HepG2 (cell line): ENCODE measurements around the gene NDUFV1. TPM values are rescaled to one million over a fixed set of nuclear protein-coding genes. Genes with fewer than 3 reads are reported as not detected.

ENCODE experiments used
- ATAD3A ChIP-seq: sonication (generic); formaldehyde crosslinking; IDR thresholded peaks from 2 replicates; pipeline ENCODE4 v1.4.0; 2020; ENCODE audit warnings: missing genetic modification reagents
- HMGA1 ChIP-seq: sonication (generic); formaldehyde crosslinking; conservative IDR thresholded peaks from 2 replicates; pipeline ENCODE4 v1.4.0; 2020; ENCODE audit warnings: missing genetic modification reagents
- LCORL ChIP-seq, 2 experiments: fragments of 450-650 bp in 1 of 2; sonication (generic) in 1 of 2; formaldehyde crosslinking in 1 of 2; IDR thresholded peaks; 2 replicates each; pipeline versions ENCODE4 v1.5.0 to v1.6.1; 2017 to 2020; ENCODE audit warnings: antibody characterized with exemption in 1 of 2, missing genetic modification reagents in 1 of 2
- MATR3 ChIP-seq: sonication (generic); formaldehyde crosslinking; IDR thresholded peaks from 2 replicates; pipeline ENCODE4 v1.4.0; 2020; ENCODE audit warnings: missing genetic modification reagents
- MAZ ChIP-seq, 2 experiments: sonication (generic) in 1 of 2; formaldehyde crosslinking in 1 of 2; IDR thresholded peaks; 2 replicates each; pipeline versions ENCODE4 v1.5.0 to v1.6.1; 2012 to 2020; ENCODE audit warnings: low read depth in 2 of 2, mild to moderate bottlenecking in 2 of 2, borderline replicate concordance in 1 of 2, improper control_type of control experiment in 1 of 2, low read length in 1 of 2, missing genetic modification reagents in 1 of 2, moderate library complexity in 1 of 2
- MEF2D ChIP-seq: sonication (generic); formaldehyde crosslinking; IDR thresholded peaks from 2 replicates; pipeline ENCODE4 v1.5.1; 2020; ENCODE audit warnings: mild to moderate bottlenecking, missing genetic modification reagents
- MLXIP ChIP-seq: sonication (generic); formaldehyde crosslinking; IDR thresholded peaks from 2 replicates; pipeline ENCODE4 v1.9.0; 2021; ENCODE audit warnings: missing genetic modification reagents, borderline replicate concordance
- MTF2 ChIP-seq: sonication (generic); formaldehyde crosslinking; IDR thresholded peaks from 2 replicates; pipeline ENCODE4 v1.5.0; 2020; ENCODE audit warnings: missing genetic modification reagents, borderline replicate concordance
- TEAD2 ChIP-seq: sonication (generic); formaldehyde crosslinking; IDR thresholded peaks from 2 replicates; pipeline ENCODE4 v1.9.0; 2021; ENCODE audit warnings: missing genetic modification reagents
- TFDP2 ChIP-seq: sonication (generic); formaldehyde crosslinking; IDR thresholded peaks from 2 replicates; pipeline ENCODE4 v1.4.0; 2020; ENCODE audit warnings: missing genetic modification reagents
- TFE3 ChIP-seq: IDR thresholded peaks from 2 replicates; pipeline ENCODE4 v1.6.1; 2016
- TGIF2 ChIP-seq: IDR thresholded peaks from 2 replicates; pipeline ENCODE4 v1.6.1; 2016; ENCODE audit warnings: control low read depth, missing compliant biosample characterization
- XBP1 ChIP-seq: sonication (generic); formaldehyde crosslinking; IDR thresholded peaks from 2 replicates; pipeline ENCODE4 v1.5.0; 2020; ENCODE audit warnings: missing genetic modification reagents
- ZFY ChIP-seq: sonication (generic); formaldehyde crosslinking; IDR thresholded peaks from 2 replicates; pipeline ENCODE4 v1.4.0; 2020; ENCODE audit warnings: missing genetic modification reagents
- ZMYM3 ChIP-seq: sonication (generic); formaldehyde crosslinking; IDR thresholded peaks from 2 replicates; pipeline ENCODE4 v1.5.1; 2020; ENCODE audit warnings: mild to moderate bottlenecking, missing genetic modification reagents
- ZNF101 ChIP-seq: sonication (generic); formaldehyde crosslinking; IDR thresholded peaks from 2 replicates; pipeline ENCODE4 v1.4.0; 2020; ENCODE audit warnings: mild to moderate bottlenecking, low read depth, missing genetic modification reagents, borderline replicate concordance
- ZNF225 ChIP-seq: sonication (generic); formaldehyde crosslinking; IDR thresholded peaks from 2 replicates; pipeline ENCODE4 v1.4.0; 2020; ENCODE audit warnings: mild to moderate bottlenecking, missing genetic modification reagents
- ZNF597 ChIP-seq: sonication (generic); formaldehyde crosslinking; IDR thresholded peaks from 2 replicates; pipeline ENCODE4 v1.5.0; 2020; ENCODE audit warnings: missing genetic modification reagents
- ZNF788 ChIP-seq: sonication (generic); formaldehyde crosslinking; IDR thresholded peaks from 2 replicates; pipeline ENCODE4 v1.5.0; 2020; ENCODE audit warnings: mild to moderate bottlenecking, missing genetic modification reagents, borderline replicate concordance
- ZNF83 ChIP-seq: sonication (generic); formaldehyde crosslinking; IDR thresholded peaks from 2 replicates; pipeline ENCODE4 v1.4.0; 2020; ENCODE audit warnings: missing genetic modification reagents, mild to moderate bottlenecking, borderline replicate concordance
- ZNF841 ChIP-seq: sonication (generic); formaldehyde crosslinking; IDR thresholded peaks from 2 replicates; pipeline ENCODE4 v1.8.1; 2023; ENCODE audit warnings: missing genetic modification reagents, borderline replicate concordance
- polyA plus RNA-seq, 8 experiments: library from polyadenylated mRNA; depleted of rRNA in 3 of 8; stranded (reverse) in 7 of 8; unstranded in 1 of 8; fragments of >200 nt; fragmentation: Illumina TruSeq in 4 of 8; extraction: Trizol in 4 of 8; gene quantifications; 2 replicates each; pipeline versions ENCODE4 v1.2.1 to v1.2.3, GENCODE V29; 2011 to 2016; ENCODE audit warnings: low read depth in 4 of 8, missing spikeins in 1 of 8, mixed read lengths in 1 of 8; ENCODE audit not compliant: insufficient read depth in 1 of 8
- total RNA-seq, 5 experiments: library from RNA; depleted of rRNA; stranded (reverse); fragments of >200 nt; fragmentation: Illumina TruSeq; extraction: Trizol; gene quantifications; 2 replicates each; pipeline ENCODE4 v1.2.3, GENCODE V29; 2016; ENCODE audit warnings: low read depth in 1 of 5

Gene NDUFV1
- total and polyA plus RNA-seq, 2 of the 13 experiments (the other 11 are each of a cell fraction or from before 2014, with no cell fraction given) = 88.9 to 137 TPM

- TF ChIP-seq HMGA1 (CRISPR knock-in tag) (no peak), ATAD3A (no peak), TFDP2 (CRISPR knock-in tag) (no peak), XBP1 (CRISPR knock-in tag) (no peak), ZNF83 (no peak), MATR3 (CRISPR knock-in tag) (no peak), TGIF2 (CRISPR knock-in tag) (peak; percentile 60; the same call in 1 of the 2 replicates), ZMYM3 (CRISPR knock-in tag) (peak; percentile 7; the same call in 1 of the 2 replicates), TEAD2 (CRISPR knock-in tag) (no peak), MAZ (IDR thresholded peaks at IDR 0.05; ENCODE audit: borderline replicate concordance, low read depth, low read length) (no peak), MAZ (CRISPR knock-in tag; IDR thresholded peaks at IDR 0.05; ENCODE audit: low read depth) (no peak), ZNF597 (no peak), MTF2 (CRISPR knock-in tag) (no peak), ZNF788 (CRISPR knock-in tag) (no peak), MLXIP (CRISPR knock-in tag) (no peak), TFE3 (CRISPR knock-in tag) (no peak), LCORL (IDR thresholded peaks at IDR 0.05) (no peak), LCORL (CRISPR knock-in tag; IDR thresholded peaks at IDR 0.05) (peak; percentile 79), ZNF841 (CRISPR knock-in tag) (no peak), ZNF101 (CRISPR knock-in tag) (no peak), ZFY (CRISPR knock-in tag) (no peak), ZNF225 (no peak), MEF2D (no peak)
Observed at GRCh38 chr11:67617243-67617953, 10.7 kb downstream of the NDUFV1 start (continued).
